Liver (tissue), 3 donors: ENCODE measurements around the gene GNG4.

ENCODE experiments used
- GABPA ChIP-seq, 2 donors: IDR thresholded peaks in 1 of 2; conservative IDR thresholded peaks in 1 of 2; 2 replicates each; pipeline ENCODE4 v1.6.1; 2016; ENCODE audit warnings: antibody characterized with exemption in 2 of 2, mild to moderate bottlenecking in 1 of 2, moderate library complexity in 1 of 2
- NR2F2 ChIP-seq: IDR thresholded peaks from 2 replicates; pipeline ENCODE4 v1.6.1; 2016; ENCODE audit warnings: antibody characterized with exemption
- RAD21 ChIP-seq, 2 donors: IDR thresholded peaks; 2 replicates each; pipeline ENCODE4 v1.6.1; 2016; ENCODE audit warnings: antibody characterized with exemption in 2 of 2, mild to moderate bottlenecking in 2 of 2
- SP1 ChIP-seq: IDR thresholded peaks from 2 replicates; pipeline ENCODE4 v1.6.1; 2018; ENCODE audit warnings: antibody characterized with exemption, mild to moderate bottlenecking
- TAF1 ChIP-seq: conservative IDR thresholded peaks from 2 replicates; pipeline ENCODE4 v1.6.1; 2016; ENCODE audit warnings: antibody characterized with exemption, mild to moderate bottlenecking
- TF ChIP-seq, protein P1 (sequence below): fragments of 150-350 bp; IDR thresholded peaks from 2 replicates; pipeline ENCODE4 v1.5.1; 2017; ENCODE audit warnings: improper control_type of control experiment, low read depth, low read length; ENCODE audit not compliant: missing input control
- TF ChIP-seq, protein P2 (sequence below): IDR thresholded peaks from 2 replicates; pipeline ENCODE4 v1.6.1; 2016; ENCODE audit warnings: antibody characterized with exemption
- TF ChIP-seq, protein P3 (sequence below): IDR thresholded peaks from 2 replicates; pipeline ENCODE4 v1.6.1; 2016; ENCODE audit warnings: antibody characterized with exemption
- TF ChIP-seq, protein P4 (sequence below): IDR thresholded peaks from 2 replicates; pipeline ENCODE4 v1.6.1; 2016; ENCODE audit warnings: antibody characterized with exemption, mild to moderate bottlenecking
- TF ChIP-seq, protein P5 (sequence below): IDR thresholded peaks from 2 replicates; pipeline ENCODE4 v1.6.1; 2016; ENCODE audit warnings: antibody characterized with exemption
- donor health status: healthy.
- donor health status: healthy.

DNA sequence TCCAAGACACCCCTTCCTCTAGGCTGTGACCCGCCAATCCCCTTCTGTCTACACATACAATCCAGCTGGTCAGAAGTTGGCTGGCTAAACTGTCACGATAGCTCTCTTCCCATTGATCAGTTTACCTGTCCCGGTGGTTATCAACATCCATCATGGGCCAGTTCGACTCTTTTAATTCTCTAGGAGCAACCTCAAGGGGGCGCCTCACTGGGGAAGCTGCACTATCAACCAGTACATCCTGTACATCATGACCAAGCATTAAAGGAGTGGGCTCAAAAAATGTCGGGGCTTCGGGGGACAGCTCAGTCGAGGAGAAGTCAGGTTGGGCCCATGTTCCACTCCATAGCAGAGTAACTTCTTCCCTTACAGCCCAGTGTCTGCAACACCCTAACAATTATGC is 92.1 kb downstream of the GNG4 start:
- TF ChIP-seq, protein P1, sequence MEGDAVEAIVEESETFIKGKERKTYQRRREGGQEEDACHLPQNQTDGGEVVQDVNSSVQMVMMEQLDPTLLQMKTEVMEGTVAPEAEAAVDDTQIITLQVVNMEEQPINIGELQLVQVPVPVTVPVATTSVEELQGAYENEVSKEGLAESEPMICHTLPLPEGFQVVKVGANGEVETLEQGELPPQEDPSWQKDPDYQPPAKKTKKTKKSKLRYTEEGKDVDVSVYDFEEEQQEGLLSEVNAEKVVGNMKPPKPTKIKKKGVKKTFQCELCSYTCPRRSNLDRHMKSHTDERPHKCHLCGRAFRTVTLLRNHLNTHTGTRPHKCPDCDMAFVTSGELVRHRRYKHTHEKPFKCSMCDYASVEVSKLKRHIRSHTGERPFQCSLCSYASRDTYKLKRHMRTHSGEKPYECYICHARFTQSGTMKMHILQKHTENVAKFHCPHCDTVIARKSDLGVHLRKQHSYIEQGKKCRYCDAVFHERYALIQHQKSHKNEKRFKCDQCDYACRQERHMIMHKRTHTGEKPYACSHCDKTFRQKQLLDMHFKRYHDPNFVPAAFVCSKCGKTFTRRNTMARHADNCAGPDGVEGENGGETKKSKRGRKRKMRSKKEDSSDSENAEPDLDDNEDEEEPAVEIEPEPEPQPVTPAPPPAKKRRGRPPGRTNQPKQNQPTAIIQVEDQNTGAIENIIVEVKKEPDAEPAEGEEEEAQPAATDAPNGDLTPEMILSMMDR, result no peak
- TF ChIP-seq TAF1 (no peak), NR2F2 (no peak), RAD21 (IDR thresholded peaks at IDR 0.05) (no peak), GABPA (IDR thresholded peaks at IDR 0.05 in 1 of 2, conservative IDR thresholded peaks at IDR 0.05 in 1 of 2) (no peak), SP1 (no peak)
- TF ChIP-seq, protein P2, sequence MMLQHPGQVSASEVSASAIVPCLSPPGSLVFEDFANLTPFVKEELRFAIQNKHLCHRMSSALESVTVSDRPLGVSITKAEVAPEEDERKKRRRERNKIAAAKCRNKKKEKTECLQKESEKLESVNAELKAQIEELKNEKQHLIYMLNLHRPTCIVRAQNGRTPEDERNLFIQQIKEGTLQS, result no peak
- TF ChIP-seq, protein P3, sequence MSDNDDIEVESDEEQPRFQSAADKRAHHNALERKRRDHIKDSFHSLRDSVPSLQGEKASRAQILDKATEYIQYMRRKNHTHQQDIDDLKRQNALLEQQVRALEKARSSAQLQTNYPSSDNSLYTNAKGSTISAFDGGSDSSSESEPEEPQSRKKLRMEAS, result no peak
- TF ChIP-seq, protein P4, sequence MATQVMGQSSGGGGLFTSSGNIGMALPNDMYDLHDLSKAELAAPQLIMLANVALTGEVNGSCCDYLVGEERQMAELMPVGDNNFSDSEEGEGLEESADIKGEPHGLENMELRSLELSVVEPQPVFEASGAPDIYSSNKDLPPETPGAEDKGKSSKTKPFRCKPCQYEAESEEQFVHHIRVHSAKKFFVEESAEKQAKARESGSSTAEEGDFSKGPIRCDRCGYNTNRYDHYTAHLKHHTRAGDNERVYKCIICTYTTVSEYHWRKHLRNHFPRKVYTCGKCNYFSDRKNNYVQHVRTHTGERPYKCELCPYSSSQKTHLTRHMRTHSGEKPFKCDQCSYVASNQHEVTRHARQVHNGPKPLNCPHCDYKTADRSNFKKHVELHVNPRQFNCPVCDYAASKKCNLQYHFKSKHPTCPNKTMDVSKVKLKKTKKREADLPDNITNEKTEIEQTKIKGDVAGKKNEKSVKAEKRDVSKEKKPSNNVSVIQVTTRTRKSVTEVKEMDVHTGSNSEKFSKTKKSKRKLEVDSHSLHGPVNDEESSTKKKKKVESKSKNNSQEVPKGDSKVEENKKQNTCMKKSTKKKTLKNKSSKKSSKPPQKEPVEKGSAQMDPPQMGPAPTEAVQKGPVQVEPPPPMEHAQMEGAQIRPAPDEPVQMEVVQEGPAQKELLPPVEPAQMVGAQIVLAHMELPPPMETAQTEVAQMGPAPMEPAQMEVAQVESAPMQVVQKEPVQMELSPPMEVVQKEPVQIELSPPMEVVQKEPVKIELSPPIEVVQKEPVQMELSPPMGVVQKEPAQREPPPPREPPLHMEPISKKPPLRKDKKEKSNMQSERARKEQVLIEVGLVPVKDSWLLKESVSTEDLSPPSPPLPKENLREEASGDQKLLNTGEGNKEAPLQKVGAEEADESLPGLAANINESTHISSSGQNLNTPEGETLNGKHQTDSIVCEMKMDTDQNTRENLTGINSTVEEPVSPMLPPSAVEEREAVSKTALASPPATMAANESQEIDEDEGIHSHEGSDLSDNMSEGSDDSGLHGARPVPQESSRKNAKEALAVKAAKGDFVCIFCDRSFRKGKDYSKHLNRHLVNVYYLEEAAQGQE, result no peak
- TF ChIP-seq, protein P5, sequence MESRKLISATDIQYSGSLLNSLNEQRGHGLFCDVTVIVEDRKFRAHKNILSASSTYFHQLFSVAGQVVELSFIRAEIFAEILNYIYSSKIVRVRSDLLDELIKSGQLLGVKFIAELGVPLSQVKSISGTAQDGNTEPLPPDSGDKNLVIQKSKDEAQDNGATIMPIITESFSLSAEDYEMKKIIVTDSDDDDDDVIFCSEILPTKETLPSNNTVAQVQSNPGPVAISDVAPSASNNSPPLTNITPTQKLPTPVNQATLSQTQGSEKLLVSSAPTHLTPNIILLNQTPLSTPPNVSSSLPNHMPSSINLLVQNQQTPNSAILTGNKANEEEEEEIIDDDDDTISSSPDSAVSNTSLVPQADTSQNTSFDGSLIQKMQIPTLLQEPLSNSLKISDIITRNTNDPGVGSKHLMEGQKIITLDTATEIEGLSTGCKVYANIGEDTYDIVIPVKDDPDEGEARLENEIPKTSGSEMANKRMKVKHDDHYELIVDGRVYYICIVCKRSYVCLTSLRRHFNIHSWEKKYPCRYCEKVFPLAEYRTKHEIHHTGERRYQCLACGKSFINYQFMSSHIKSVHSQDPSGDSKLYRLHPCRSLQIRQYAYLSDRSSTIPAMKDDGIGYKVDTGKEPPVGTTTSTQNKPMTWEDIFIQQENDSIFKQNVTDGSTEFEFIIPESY, result no peak
